COLO668 (cell line): ENCODE data around the gene SCMH1.

Experiments
- DNase-seq: peaks from one replicate; lab custom pipeline; 2025; ENCODE audit not compliant: unreplicated experiment; lab: John Stamatoyannopoulos, UW

Gene SCMH1

DNA sequence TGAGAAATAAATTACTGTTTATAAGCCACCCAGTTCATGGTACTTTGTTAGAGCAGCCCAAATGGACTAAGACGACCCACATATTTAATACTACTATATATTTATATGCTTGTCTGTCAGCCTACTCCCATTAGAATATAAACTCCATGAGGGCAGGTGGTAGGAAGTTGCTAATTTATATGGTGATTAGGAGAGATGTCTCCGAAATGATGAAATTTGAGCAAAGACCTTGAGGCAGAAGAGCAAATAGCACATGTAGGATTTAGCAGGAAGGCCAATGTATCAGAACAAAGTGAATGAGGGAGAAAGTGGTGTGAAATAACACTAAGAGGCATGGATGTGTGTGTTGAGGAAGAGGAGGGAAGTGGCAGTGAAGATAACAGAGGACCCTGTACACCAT is 210.0 kb downstream of the SCMH1 start:
- no peak for DNase-seq

DNA sequence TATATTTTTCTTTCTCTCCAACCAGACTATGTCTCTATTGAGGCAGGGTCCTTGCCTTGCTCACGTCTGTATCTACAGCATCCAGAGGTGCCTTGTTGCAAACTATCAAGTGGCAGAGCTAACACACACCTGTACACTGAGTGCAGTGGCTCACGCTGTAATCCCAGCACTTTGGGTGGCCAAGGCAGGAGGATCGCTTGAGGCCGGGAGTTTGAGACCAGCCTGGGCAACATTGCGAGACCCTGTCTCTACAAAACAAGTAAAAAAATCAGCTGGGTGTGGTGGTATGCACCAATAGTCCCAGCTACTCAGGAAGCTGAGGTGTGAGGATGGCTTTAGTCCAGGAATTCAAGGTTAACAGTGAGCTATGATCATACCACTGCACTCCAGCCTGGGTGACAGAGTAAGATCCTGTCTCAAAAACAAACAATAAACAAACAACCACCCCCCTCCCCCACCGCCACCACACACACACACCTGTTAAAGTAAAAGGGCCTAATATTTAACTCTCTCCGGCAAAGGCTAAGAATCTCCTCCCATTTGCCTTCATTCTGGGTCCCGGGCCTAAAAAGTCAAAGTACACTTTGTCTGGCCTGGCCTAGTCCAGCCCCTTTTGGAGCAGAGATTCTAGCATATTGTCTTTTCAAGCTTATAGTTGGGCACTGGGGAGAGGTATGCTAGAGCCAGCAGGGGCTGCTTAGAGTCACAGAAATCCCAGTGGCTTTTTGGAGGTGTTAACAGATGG is 211.1 kb downstream of the SCMH1 start:
- DNase-seq = no peak

- no peak for DNase-seq
Observed at GRCh38 chr1:41028034-41028642, 214.0 kb downstream of the SCMH1 start.

- no peak for DNase-seq
Observed at GRCh38 chr1:41025979-41026819, 215.9 kb downstream of the SCMH1 start.

DNA sequence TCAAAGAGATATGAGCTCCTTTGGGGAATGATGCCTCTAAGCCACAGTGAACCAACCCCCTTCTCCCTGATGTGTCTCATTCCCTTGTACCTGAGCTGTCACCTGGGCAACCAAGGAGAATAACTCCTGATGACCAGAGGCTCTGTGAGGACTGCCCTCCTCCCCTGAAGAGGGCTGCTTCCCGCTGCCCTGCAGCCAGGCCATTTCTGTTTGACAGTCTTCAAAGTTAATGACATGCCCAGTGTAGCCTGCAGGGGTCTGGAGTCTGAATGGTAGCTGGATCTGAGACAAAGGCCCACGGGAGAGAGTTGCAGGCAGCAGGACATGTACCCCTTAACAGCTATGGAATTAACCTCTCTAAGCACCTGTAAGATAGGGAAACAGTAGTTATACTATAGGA is 217.2 kb downstream of the SCMH1 start:
- no peak for DNase-seq

DNA sequence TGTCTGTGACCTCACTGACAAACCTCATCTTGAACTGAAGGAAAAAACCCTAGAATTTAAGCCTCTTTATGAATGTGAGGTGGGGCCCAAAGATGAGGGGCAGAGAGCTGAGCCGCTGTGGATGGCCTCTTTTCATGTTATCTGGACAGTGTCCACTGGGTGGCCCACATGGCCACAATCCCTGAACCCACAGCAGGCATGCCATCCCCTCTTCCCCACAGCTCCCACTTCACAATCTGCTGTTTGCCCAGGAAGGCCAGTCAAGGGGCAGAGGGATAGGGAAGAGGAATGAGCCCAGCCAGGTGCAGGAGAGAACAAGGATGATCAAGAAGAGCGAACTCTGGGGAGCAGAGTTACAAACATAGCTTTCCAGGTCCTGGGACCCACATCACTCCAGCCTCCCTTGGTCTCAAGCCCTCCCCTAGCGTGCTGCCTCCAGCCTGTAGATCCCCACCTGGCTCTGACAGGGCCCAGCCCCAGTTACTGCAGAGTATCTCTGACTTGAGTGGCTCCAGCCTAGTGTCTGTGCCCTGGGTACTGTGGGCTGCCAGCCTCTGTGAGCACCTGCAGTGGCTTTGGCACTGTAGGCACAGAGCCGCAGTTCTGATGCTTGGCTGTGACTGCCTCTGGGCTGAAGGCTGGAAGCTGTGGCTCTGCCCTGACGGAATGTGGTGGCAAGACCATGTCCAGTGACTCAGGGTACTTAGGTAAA is 218.7 kb downstream of the SCMH1 start:
- peak; percentile 37 for DNase-seq

- DNase-seq = no peak
Observed at GRCh38 chr1:41022424-41022823, 219.7 kb downstream of the SCMH1 start.

DNA sequence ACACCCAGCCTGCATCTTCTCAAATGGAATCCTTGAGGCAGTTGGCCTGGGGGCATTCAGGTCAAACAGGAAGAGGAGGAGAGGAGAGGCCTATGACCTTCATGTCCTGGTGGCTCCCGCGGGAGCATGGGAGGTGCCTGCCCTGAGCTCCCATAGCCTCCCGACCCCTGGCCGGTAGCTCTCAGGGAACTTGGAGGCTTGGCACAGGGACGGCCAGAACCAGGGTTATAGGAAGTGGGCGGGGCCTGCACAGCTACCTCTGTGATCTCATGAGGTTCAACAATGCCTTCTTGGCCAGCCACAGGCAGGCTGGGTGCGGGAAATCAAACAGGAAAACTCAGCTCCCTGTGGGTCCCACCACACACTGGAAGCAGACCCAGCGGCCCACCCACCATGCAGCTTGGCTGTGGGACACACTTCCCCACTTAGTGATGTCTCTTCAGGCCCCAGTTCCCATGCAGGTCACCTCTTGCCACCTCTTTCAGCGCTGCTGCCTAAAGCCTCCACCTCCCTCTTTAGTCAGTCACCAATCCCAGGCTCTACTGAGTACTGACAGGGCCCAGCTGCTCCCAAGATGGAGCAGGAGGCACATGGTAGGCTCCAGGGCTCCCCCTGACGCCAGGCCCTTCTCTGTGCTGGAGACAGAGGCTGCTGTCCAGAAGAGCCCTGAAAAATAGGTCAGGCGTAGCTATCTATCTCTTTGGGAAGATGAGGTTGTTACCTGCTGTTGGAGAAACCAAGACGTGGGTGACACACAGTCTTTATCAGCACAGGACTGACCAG is 220.4 kb downstream of the SCMH1 start, which contains the start of gene SLFNL1:
TSS of gene SLFNL1 (minus strand) at position 200 of the 783 bp plus-strand sequence. CDS start 1,065 bp downstream, outside the sequence.
- peak; percentile 43 for DNase-seq

DNA sequence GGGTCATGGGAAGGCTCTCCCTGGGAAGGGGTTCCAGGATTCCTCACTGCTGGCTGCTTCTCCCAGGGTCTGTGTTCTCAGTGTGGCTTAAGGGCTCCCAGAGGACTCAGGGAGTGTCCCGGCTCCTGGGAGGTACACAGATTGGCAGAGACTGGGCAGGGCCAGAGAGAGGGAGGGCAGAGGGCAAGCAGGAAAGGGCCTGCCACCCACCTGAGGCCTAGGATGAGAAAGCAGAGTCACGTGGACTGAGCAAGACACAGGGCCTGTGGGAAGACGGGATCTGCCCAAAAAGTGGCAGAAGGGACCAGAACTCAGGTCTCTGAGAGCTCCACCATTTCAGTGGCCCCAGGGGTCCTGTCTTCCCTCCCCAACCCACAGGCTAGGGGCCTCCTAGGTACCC is 221.5 kb downstream of the SCMH1 start:
- DNase-seq = no peak

DNA sequence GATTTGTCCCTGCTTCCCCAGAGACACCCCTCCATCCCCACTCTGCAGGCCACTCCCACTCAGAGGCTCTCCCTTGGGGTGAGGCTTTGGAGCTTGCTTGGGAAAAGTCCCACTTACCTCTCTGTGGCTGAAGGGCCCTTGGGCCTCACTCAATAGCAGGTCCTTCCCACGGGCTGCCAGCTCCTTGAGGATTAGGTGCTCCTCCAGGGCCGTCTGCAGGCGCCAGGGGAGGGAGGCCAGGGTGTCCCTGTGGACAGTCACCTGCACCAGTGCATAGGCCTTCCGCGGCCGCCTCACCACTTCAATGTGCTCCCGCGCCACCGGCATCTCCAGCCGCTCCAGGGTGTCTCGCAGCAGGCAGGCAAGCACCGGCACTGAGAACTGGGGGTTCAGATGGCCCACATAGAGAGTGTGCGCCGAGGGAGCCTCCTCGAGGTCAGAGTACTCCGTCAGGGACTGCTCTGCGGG is 222.0 kb downstream of the SCMH1 start:
- DNase-seq = no peak

DNA sequence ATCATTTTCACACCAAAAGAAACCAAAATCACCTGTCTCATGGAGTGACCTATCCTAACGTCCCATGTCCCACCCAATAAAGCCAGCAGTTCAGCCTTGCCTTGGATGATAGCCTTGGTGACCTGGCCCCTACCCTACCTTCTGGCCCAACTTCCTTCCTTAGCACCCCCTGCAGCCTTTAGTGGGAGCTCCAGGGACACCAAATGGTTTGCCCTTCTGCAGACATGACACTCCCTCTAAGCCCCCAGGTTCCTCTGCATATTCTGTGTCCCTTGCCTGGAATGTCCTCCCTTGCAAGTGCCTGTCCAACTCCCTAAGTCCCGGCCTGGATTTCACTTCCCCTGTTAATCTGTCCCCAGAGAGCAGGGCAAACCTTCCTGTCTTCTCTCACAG is 222.8 kb downstream of the SCMH1 start:
- DNase-seq = no peak

DNA sequence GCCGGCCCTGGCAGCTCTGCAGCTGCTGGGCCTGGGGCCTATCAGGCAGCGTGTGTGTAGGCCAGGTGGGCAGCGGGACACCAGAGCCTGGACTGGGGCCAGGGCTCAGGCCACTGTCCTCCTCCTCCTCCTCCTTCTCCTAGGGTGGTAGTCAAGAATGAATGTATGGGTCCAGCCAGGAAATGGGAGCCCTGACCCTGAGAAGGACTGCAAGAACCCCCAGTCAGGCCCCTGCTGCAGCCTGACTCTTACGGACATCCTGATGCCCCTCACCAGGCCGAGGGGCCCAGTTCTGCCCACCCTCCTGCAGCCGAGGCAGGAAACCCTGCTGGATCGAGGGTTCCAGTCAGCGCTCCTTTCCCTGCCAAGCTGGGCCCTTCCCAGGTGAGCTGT is 224.1 kb downstream of the SCMH1 start:
- no peak for DNase-seq

DNA sequence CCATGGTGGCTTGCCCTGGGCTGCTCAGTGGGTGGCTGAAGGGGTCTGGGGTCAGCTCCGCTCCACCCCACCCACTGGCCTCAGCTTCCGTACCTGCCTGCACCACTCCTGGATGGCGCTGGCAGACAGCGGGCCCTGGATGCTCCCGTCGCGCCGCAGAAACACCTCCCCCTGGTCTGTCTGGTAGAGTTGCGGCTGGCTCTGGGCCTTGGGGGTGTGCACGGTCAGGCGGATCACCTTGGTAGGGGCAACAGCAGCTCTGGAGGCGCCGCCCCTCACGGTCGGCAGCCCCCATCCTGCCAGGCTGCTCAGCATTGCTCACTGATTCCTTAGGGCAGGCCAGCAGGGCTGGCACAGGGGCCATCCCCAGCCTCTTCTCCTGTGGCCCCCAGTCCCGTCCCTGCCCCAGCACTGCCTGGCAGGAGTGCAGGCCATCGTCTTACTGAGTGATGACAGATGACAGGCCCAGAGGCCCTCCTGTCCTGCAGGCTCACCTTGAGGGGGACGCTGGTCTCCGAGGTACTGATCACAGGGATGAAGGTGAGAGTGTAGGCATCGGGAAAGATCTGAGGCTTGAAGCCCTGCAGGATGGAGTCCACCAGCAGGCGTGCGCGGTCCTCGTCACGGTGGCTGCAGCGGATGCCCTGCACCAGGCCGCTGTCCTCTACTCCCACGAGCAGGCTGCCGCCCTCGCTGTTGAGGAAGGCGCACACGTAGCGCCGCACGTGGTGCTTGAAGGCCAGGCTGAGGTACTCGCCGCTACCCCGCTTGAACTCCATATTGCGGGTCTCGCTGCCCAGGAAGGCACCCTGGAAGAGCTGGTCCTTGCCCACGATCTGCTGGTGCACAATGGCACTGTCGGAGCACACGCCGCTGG is 224.7 kb downstream of the SCMH1 start:
- no peak for DNase-seq

DNA sequence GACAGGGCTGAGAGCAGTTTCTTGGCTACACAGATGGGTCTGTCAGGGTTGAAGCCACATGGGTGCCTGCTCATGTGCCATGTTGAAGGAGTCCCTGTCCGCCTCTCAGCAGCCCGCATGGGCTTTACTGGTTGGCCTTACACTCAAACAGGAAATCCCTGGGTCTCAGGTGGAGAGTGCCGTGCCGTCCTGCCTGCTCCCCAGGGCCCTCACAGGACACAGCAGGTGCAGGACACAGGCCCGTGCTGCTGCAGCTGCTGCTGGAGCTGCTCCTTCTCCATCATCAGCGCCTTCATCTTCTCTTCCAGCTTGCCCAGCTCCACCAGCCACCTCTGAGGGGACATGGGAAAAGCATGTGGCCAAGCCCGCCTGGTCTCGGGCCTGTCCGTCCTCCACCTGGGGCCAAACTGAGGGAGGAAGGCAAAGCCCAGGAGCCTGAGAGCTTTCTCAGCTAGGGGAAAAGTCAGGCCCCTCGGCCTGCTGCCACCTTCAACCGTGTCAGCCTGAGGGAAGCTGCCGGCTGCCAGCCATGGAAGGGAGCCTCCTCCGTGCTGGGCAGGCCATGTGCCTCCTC is 226.1 kb downstream of the SCMH1 start:
- no peak for DNase-seq

DNA sequence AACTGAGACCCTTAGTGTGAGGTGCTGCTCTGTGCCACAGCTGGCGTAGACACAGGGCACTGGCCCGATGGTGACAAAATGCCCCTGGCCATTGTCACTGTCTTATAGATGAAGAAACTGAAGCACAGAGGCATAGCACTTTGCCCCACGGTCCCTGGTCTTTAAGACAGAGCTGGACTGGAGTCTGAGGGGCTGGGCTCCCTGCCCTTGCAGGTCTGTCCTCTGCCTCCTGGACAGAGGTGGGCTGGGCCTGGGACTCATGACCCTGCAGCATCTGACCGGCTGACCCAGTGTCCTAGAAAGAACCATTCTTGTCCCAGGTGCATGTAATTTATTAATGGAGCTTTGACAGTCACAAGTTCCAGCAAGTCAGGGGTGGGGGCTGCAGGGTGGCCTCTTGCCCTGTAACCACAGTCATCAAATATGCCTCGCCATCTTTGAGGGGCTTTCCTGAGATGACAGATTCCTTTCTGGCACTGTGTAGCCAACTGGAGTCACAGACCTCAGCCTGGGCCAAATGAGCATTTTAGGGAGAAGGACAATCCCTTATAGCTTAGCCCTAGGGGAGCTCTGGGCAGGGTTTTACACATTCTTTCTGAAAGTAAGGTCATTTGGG is 226.7 kb downstream of the SCMH1 start:
- DNase-seq = no peak

- DNase-seq = no peak
Observed at GRCh38 chr1:41014871-41015270, 227.2 kb downstream of the SCMH1 start.

GRCh38 chr1:41013796-41014195 is 228.3 kb downstream of the SCMH1 start:
- DNase-seq = no peak

- no peak for DNase-seq
Observed at GRCh38 chr1:41013024-41013423, 229.1 kb downstream of the SCMH1 start.

GRCh38 chr1:41010345-41010744 is 231.8 kb downstream of the SCMH1 start:
- no peak for DNase-seq
